A673 (cell line): ENCODE results near the gene SLC39A13. TPM values are rescaled to one million over a fixed set of nuclear protein-coding genes. Genes with fewer than 3 reads are reported as not detected.

Experiments used
- BruUV-seq: library from RNA; stranded (reverse); fragments of 400-500 nt; replicated peaks from 2 replicates; lab custom pipeline; 2021; lab: Mats Ljungman, UMichigan
- CTCF ChIA-PET: fragments of 300-600 bp; sonication (Branson Sonifier 250); formaldehyde crosslinking; loops from one replicate; lab custom pipeline; 2022; ENCODE audit warnings: antibody characterized with exemption; lab: Charles Lee
- POLR2A ChIA-PET: fragments of 300-600 bp; sonication (Branson Sonifier 250); formaldehyde crosslinking; loops from one replicate; lab custom pipeline; 2022; ENCODE audit warnings: antibody characterized with exemption; ENCODE audit not compliant: low non-redundant PET; lab: Charles Lee
- DNase-seq: peaks from one replicate; pipeline ENCODE4 v3.0.0-alpha.2; 2015; ENCODE audit warnings: low spot score
- H3K27ac ChIP-seq: fragments of 200-600 bp; sonication (generic); 2 replicates; pipeline ENCODE4 v1.5.1; 2016; ENCODE audit warnings: mixed run types, low read depth, mild to moderate bottlenecking, mixed read lengths, antibody characterized with exemption, low read length; ENCODE audit not compliant: poor library complexity, severe bottlenecking
- H3K27me3 ChIP-seq: fragments of 200-600 bp; sonication (generic); replicated peaks from 2 replicates; pipeline ENCODE4 v1.6.1; 2017; ENCODE audit warnings: mixed run types, low read depth, mild to moderate bottlenecking, mixed read lengths, antibody characterized with exemption, low read length; ENCODE audit not compliant: insufficient read depth, poor library complexity
- H3K36me3 ChIP-seq: fragments of 200-600 bp; sonication (generic); 2 replicates; pipeline ENCODE4 v1.6.1; 2016; ENCODE audit warnings: mixed run types, mild to moderate bottlenecking, mixed read lengths, antibody characterized with exemption, low read length; ENCODE audit not compliant: insufficient read depth, poor library complexity, severe bottlenecking
- H3K4me1 ChIP-seq: fragments of 200-600 bp; sonication (generic); 2 replicates; pipeline ENCODE4 v1.6.1; 2017; ENCODE audit warnings: mixed run types, mild to moderate bottlenecking, mixed read lengths, antibody characterized with exemption, low read length; ENCODE audit not compliant: insufficient read depth, poor library complexity, severe bottlenecking
- H3K4me3 ChIP-seq: fragments of 200-600 bp; sonication (generic); 2 replicates; pipeline ENCODE4 v1.5.1; 2016; ENCODE audit warnings: low read depth, mixed run types, mild to moderate bottlenecking, mixed read lengths, low read length; ENCODE audit not compliant: poor library complexity, severe bottlenecking
- H3K9me3 ChIP-seq: fragments of 200-600 bp; sonication (generic); 2 replicates; pipeline ENCODE4 v1.6.1; 2016; ENCODE audit warnings: mixed run types, low read depth, mild to moderate bottlenecking, mixed read lengths, antibody characterized with exemption, low read length; ENCODE audit not compliant: poor library complexity, severe bottlenecking
- CTCF ChIP-seq: fragments of 300-800, 200-600 bp; sonication (generic); conservative IDR thresholded peaks from 2 replicates; pipeline ENCODE4 v1.5.1; 2017; ENCODE audit warnings: low read depth, mild to moderate bottlenecking, antibody characterized with exemption, low read length, moderate library complexity, mixed read lengths
- EZH2 ChIP-seq: fragments of 200-600 bp; sonication (generic); IDR thresholded peaks from 2 replicates; pipeline ENCODE4 v1.6.1; 2017; ENCODE audit warnings: borderline replicate concordance, low read depth, mild to moderate bottlenecking, mixed read lengths, antibody characterized with exemption, low read length; ENCODE audit not compliant: poor library complexity, severe bottlenecking
- intact Hi-C: fragments of 100-400 bp; cut with micrococcal nuclease; formaldehyde crosslinking; loops from one replicate; pipeline ENCODE4 v1.10.0; 2022; ENCODE audit not compliant: unreplicated experiment
- total RNA-seq: library from RNA; stranded (reverse); gene quantifications from 2 replicates; pipeline ENCODE4 v1.2.3, GENCODE V29; 2021

Gene SLC39A13
- total RNA-seq, 1 experiment from 2014 or later, result 53.3 TPM

GRCh38 chr11:47379317-47379716, 29.1 kb upstream of the SLC39A13 start:
- H3K27me3 ChIP-seq, result no peaks in the 10 kb centered on the region
- POLR2A ChIA-PET, result no interaction called here
- BruUV-seq, result no TSS peak
- no peak overlapping the region for H3K4me3 ChIP-seq
- no peak for DNase-seq
- H3K27ac ChIP-seq, result no peak overlapping the region
- intact Hi-C loops, result loop anchor here (10.0 kb wide), 1 partner anchor 735 kb away; no protein-coding TSS in a partner anchor
- TF ChIP-seq CTCF (no peak), EZH2 (no peak)
- no peaks in the 10 kb centered on the region for H3K4me1 ChIP-seq
- no peaks in the 10 kb centered on the region for H3K9me3 ChIP-seq
- no peaks in the 10 kb centered on the region for H3K36me3 ChIP-seq
- CTCF ChIA-PET, result no interaction called here

GRCh38 chr11:47380078-47380477, 28.3 kb upstream of the SLC39A13 start:
- CTCF ChIA-PET, result no interaction called here
- Histone ChIP-seq H3K27ac (no peak overlapping the region), H3K9me3 (no peaks in the 10 kb centered on the region), H3K36me3 (no peaks in the 10 kb centered on the region), H3K4me3 (no peak overlapping the region), H3K4me1 (no peaks in the 10 kb centered on the region), H3K27me3 (no peaks in the 10 kb centered on the region)
- no peak for DNase-seq
- intact Hi-C loops, result no loop called here
- POLR2A ChIA-PET, result no interaction called here
- no TSS peak for BruUV-seq
- TF ChIP-seq CTCF (no peak), EZH2 (no peak)

- ChIA-PET CTCF (no interaction called here), POLR2A (no interaction called here)
- Histone ChIP-seq H3K27ac (no peak overlapping the region), H3K27me3 (no peaks in the 10 kb centered on the region), H3K36me3 (no peaks in the 10 kb centered on the region), H3K4me3 (no peak overlapping the region), H3K9me3 (no peaks in the 10 kb centered on the region), H3K4me1 (no peaks in the 10 kb centered on the region)
- BruUV-seq, result no TSS peak
- TF ChIP-seq CTCF (no peak), EZH2 (no peak)
- DNase-seq, result no peak
- intact Hi-C loops, result no loop called here
Observed at GRCh38 chr11:47383071-47383470, 25.3 kb upstream of the SLC39A13 start.
